Lower leg skin (tissue), 4 donors: ENCODE results near the gene ABAT. TPM values are rescaled to one million over a fixed set of nuclear protein-coding genes. Genes with fewer than 3 reads are reported as not detected.

Experiments used
- DNase-seq, 2 donors: peaks; one replicate each; pipeline ENCODE4 v3.0.0-alpha.2; 2019; ENCODE audit warnings: low spot score in 2 of 2
- H3K4me3 ChIP-seq: fragments of 200-600 bp; sonication (generic); 2 replicates; pipeline ENCODE4 v1.5.1; 2017; ENCODE audit warnings: mild to moderate bottlenecking, low read depth; ENCODE audit not compliant: poor library complexity, severe bottlenecking
- CTCF ChIP-seq, 3 donors: fragments of 450-650 bp; IDR thresholded peaks; one replicate each; pipeline ENCODE4 v1.5.1; 2016; ENCODE audit warnings: antibody characterized with exemption in 3 of 3, mild to moderate bottlenecking in 3 of 3, moderate library complexity in 2 of 3
- POLR2A ChIP-seq, 2 donors: fragments of 450-650 bp; IDR thresholded peaks; one replicate each; pipeline ENCODE4 v1.6.1; 2016 to 2017; ENCODE audit warnings: antibody characterized with exemption in 2 of 2, mild to moderate bottlenecking in 1 of 2, moderate library complexity in 1 of 2
- WGBS, 2 donors: methylation state at CpG; one replicate each; pipeline ENCODE4 v1.1.5; 2018; 5-methylcytosine and 5-hydroxymethylcytosine counted together
- intact Hi-C: fragments of 100-400 bp; cut with DNase I; formaldehyde crosslinking; loops from one replicate; pipeline ENCODE4 v1.15.0; 2023; ENCODE audit warnings: low total_unique reads
- total RNA-seq, 4 donors: library from RNA; depleted of rRNA; stranded (reverse); fragments of >200 nt; gene quantifications; one replicate each; pipeline ENCODE4 v1.1.0, GENCODE V29; 2016

ABAT gene
- total RNA-seq, 4 donors from 2014 or later, result 1.5 to 5.1 (median 2.6) TPM

GRCh38 chr16:8752706-8753105 is 78.3 kb downstream of the ABAT start:
- intact Hi-C loops, result no loop called here
- no peak for DNase-seq
- TF ChIP-seq CTCF (IDR thresholded peaks at IDR 0.05) (no peak), POLR2A (IDR thresholded peaks at IDR 0.05) (no peak)
- WGBS, 2 donors, result 30 to 44% methylated on average over 2 of the region's 2 CpGs
- H3K4me3 ChIP-seq, result no peak overlapping the region

GRCh38 chr16:8753416-8754054 is 79.1 kb downstream of the ABAT start:
- TF ChIP-seq CTCF (IDR thresholded peaks at IDR 0.05) (no peak), POLR2A (IDR thresholded peaks at IDR 0.05) (no peak)
- intact Hi-C loops, result no loop called here
- 56 to 59% methylated on average over 9 of the region's 9 CpGs for WGBS, 2 donors
- DNase-seq, result no peak
- H3K4me3 ChIP-seq, result no peak overlapping the region

- TF ChIP-seq CTCF (IDR thresholded peaks at IDR 0.05) (no peak), POLR2A (IDR thresholded peaks at IDR 0.05) (no peak)
- H3K4me3 ChIP-seq, result no peak overlapping the region
These were observed 82.3 kb downstream of the ABAT start for GRCh38 chr16:8756755-8757154.

GRCh38 chr16:8758022-8758421 is 83.6 kb downstream of the ABAT start:
- WGBS, 2 donors, result 91 to 92% methylated on average over 6 of the region's 6 CpGs
- TF ChIP-seq POLR2A (IDR thresholded peaks at IDR 0.05), result no peak
- TF ChIP-seq CTCF (IDR thresholded peaks at IDR 0.05), result no peak
- intact Hi-C loops, result no loop called here
- no peak overlapping the region for H3K4me3 ChIP-seq
- DNase-seq, result no peak

More at GRCh38 chr16:8756755-8757154, 82.3 kb downstream of the ABAT start:
- WGBS, 2 donors, result 60 to 73% methylated on average over 5 of the region's 5 CpGs
- intact Hi-C loops, result no loop called here
- DNase-seq, result no peak

- WGBS, 2 donors, result 79 to 86% methylated on average over 10 of the region's 10 CpGs
- no peak overlapping the region for H3K4me3 ChIP-seq
- TF ChIP-seq CTCF (IDR thresholded peaks at IDR 0.05) (no peak), POLR2A (IDR thresholded peaks at IDR 0.05) (no peak)
- DNase-seq, result no peak
- intact Hi-C loops, result no loop called here
These were observed 85.6 kb downstream of the ABAT start for GRCh38 chr16:8760021-8760420.

GRCh38 chr16:8761078-8761477 is 86.7 kb downstream of the ABAT start:
- H3K4me3 ChIP-seq, result no peak overlapping the region
- TF ChIP-seq POLR2A (IDR thresholded peaks at IDR 0.05) (no peak), CTCF (IDR thresholded peaks at IDR 0.05) (no peak)
- 87% methylated on average over 6 of the region's 6 CpGs for WGBS, 2 donors

More at GRCh38 chr16:8761078-8761477, 86.7 kb downstream of the ABAT start:
- intact Hi-C loops, result no loop called here
- no peak for DNase-seq
